ENCODE data around the gene ZNF569.
"Not testable (repeated sequence)": the region's sequence is repeated elsewhere in the genome, so short reads cannot be mapped to it uniquely, and the experiment has no call there.

Gene ZNF569

GRCh38 chr19:37403403-37403802 is 63.8 kb downstream of the ZNF569 start:
- in situ Hi-C loops (cut with MboI; ENCODE audit: low sequenced_read_pairs) = no loop called here

GRCh38 chr19:37401078-37401477 is 66.2 kb downstream of the ZNF569 start:
- in situ Hi-C loops (cut with MboI; ENCODE audit: low sequenced_read_pairs) = no loop called here

- in situ Hi-C loops (cut with MboI; ENCODE audit: low sequenced_read_pairs) = not testable (repeated sequence)
Measured at GRCh38 chr19:37391399-37391798, 75.8 kb downstream of the ZNF569 start.

GRCh38 chr19:37389234-37389633 is 78.0 kb downstream of the ZNF569 start:
- in situ Hi-C loops (cut with MboI; ENCODE audit: low sequenced_read_pairs) = no loop called here

GRCh38 chr19:37370880-37371661 is 96.2 kb downstream of the ZNF569 start, which contains the start of gene ZNF527:
TSS of gene ZNF527 (plus strand) at chr19:37371099. CDS start at chr19:37374199, 3,100 bp downstream.
- in situ Hi-C loops (cut with MboI; ENCODE audit: low sequenced_read_pairs) = no loop called here

- in situ Hi-C loops (cut with MboI; ENCODE audit: low sequenced_read_pairs) = not testable (repeated sequence)
Measured at GRCh38 chr19:37370386-37370879, 96.8 kb downstream of the ZNF569 start.

GRCh38 chr19:37362733-37363132 is 104.5 kb downstream of the ZNF569 start:
- in situ Hi-C loops (cut with MboI; ENCODE audit: low sequenced_read_pairs) = no loop called here

- in situ Hi-C loops (cut with MboI; ENCODE audit: low sequenced_read_pairs) = no loop called here
Measured at GRCh38 chr19:37361994-37362393, 105.2 kb downstream of the ZNF569 start.
